Right atrium auricular region (tissue), 2 donors: Measurements from ENCODE around the gene KDELR3. TPM values are rescaled to one million over a fixed set of nuclear protein-coding genes. Genes with fewer than 3 reads are reported as not detected.

Experiments
- DNase-seq: peaks from one replicate; pipeline ENCODE4 v3.0.0-alpha.2; 2019; ENCODE audit warnings: low spot score
- H3K27ac ChIP-seq, 2 donors: fragments of 200-600 bp; sonication (generic); 1 replicate in 1 of 2; 2 replicates in 1 of 2; pipeline ENCODE4 v1.5.1; 2016 to 2019
- H3K27me3 ChIP-seq, 2 donors: fragments of 200-600 bp; sonication (generic); one replicate each; pipeline versions ENCODE4 v1.5.1 to v1.6.0; 2017 to 2019
- H3K36me3 ChIP-seq: fragments of 200-600 bp; sonication (generic); one replicate; pipeline ENCODE4 v1.5.1; 2016
- H3K4me1 ChIP-seq, 2 donors: fragments of 200-600 bp; sonication (generic); one replicate each; pipeline versions ENCODE4 v1.5.1 to v1.6.0; 2017 to 2019
- H3K4me3 ChIP-seq, 2 donors: fragments of 200-600 bp; sonication (generic); 1 replicate in 1 of 2; 2 replicates in 1 of 2; pipeline ENCODE4 v1.5.1; 2017 to 2019; ENCODE audit warnings: mild to moderate bottlenecking in 1 of 2, moderate library complexity in 1 of 2
- H3K9me3 ChIP-seq, 2 donors: fragments of 200-600 bp; sonication (generic); one replicate each; pipeline ENCODE4 v1.5.1; 2019
- CTCF ChIP-seq, 2 donors: fragments of 200-600 bp; sonication (generic); IDR thresholded peaks; one replicate each; pipeline ENCODE4 v1.5.1; 2019; ENCODE audit warnings: antibody characterized with exemption in 2 of 2
- total RNA-seq, 2 donors: library from RNA; depleted of rRNA; stranded (reverse); fragments of >200 nt; gene quantifications; one replicate each; pipeline ENCODE4 v1.1.0, GENCODE V29; 2016

Gene KDELR3
- total RNA-seq, 2 donors from 2014 or later, result 8.0 to 9.2 TPM

DNA sequence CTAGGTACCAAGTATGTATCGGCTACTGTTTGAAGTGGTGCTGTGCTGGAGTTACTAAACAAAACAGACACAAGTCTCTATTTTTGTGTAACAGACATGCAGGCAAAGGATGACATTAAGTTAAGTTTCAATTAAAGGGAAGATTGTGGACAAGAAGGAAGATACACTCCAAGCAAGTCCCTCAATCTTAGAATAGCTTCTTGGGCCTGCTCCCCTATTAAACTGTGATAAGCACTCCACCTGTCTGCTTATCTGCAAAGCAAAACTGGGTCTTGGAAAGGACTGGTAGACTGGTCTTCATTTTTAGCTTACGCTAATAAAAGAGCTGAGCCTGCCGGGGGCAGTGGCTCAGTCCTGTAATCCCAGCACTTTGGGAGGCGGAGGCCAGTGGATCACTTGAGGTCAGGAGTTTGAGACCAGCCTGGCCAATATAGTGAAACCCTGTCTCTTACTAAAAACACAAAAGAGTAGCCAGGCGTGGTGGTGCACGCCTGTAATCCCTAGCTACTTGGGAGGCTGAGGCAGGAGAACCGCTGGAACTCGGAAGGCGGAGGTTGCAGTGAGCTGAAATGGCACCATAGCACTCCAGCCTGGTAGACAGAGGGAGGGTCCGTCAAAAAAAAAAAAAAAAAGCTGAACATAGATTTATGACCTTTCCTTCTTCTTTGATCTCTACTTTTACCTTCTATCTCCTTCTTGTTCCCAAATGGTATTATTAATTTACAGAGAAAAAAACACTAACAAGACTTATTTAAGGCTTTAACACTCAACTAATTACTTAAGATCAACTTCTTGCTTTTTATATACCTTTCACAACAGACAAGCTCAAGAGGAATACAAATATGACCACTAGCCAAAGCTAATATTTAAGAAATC lies 34.1 kb downstream of the KDELR3 start:
- Histone ChIP-seq H3K36me3 (peaks cover 48% of the 10 kb centered on the region), H3K27ac (peak overlapping the region in 1 of 2 donors; percentile 100), H3K27me3 (no peaks in the 10 kb centered on the region), H3K4me3 (no peak overlapping the region), H3K9me3 (no peaks in the 10 kb centered on the region), H3K4me1 (peaks cover 0 to 39% of the 10 kb centered on the region in 2 donors)
- no peak for TF ChIP-seq CTCF (IDR thresholded peaks at IDR 0.05)
- DNase-seq, result no peak

DNA sequence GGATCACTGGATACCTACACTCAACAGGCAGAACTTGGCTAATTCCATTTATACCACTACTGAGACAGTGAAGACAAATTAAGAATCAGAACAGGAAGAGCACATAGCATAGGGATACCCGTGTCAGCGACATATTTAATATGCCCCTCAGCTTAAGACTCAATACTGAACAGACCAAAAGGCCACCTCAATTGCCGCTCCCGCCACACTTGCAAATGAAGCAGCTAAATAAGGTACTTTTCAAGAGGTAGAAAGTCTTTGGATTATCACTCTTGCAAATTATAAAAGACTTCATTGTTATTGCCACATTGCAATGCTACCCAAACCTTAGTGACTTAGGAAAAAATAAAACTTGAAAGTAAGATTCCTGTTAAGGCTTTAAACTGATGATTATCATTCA lies 35.1 kb downstream of the KDELR3 start:
- H3K9me3 ChIP-seq, result no peaks in the 10 kb centered on the region
- peak overlapping the region in 1 of 2 donors; percentile 100 for H3K27ac ChIP-seq
- H3K27me3 ChIP-seq, result no peaks in the 10 kb centered on the region
- DNase-seq, result no peak
- H3K4me1 ChIP-seq, result peaks cover 0 to 41% of the 10 kb centered on the region in 2 donors
- H3K36me3 ChIP-seq, result peaks cover 38% of the 10 kb centered on the region
- no peak for TF ChIP-seq CTCF (IDR thresholded peaks at IDR 0.05)
- H3K4me3 ChIP-seq, result peak overlapping the region in 1 of 2 donors; percentile 93

DNA sequence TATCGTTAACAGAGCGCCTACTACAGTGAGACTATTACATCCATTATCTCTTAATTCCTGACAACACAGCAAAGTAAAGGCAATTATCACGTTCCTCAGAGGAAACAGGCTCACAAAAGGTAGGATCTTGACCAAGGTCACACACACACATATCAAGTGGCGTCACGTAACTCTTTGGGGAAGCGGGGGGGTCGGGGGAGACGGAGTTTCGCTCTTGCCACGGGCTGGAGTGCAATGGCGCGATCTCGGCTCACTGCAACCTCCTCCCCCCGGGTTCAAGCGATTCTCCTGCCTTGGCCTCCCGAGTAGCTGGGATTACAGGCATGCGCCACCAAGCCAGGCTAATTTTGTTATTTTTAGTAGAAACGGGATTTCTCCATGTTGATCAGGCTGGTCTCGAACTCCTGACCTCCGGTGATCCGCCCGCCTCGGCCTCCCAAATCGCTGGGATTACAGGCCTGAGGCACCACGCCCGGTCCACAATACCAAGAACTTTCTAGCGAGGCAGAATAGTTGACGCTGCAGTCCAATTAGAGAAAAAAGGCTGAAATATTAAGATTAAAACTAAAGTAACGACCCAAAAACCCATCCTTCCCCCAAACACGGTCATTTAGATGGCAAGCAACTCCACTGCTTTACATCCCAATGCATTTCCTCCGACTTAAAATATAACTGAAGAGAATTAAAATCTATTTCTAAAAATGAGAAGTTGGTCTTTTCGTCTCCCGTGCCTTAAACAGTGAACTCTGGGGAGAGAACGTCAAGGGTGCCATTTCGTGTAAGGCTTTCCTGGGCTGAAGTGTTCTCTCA lies 37.0 kb downstream of the KDELR3 start:
- Histone ChIP-seq H3K27me3 (no peaks in the 10 kb centered on the region), H3K4me1 (peaks cover 0 to 41% of the 10 kb centered on the region in 2 donors), H3K36me3 (peaks cover 19% of the 10 kb centered on the region), H3K4me3 (peak overlapping the region; percentile 84 to 93), H3K27ac (peak overlapping the region; percentile 100), H3K9me3 (no peaks in the 10 kb centered on the region)
- no peak for TF ChIP-seq CTCF (IDR thresholded peaks at IDR 0.05)
- no peak for DNase-seq

DNA sequence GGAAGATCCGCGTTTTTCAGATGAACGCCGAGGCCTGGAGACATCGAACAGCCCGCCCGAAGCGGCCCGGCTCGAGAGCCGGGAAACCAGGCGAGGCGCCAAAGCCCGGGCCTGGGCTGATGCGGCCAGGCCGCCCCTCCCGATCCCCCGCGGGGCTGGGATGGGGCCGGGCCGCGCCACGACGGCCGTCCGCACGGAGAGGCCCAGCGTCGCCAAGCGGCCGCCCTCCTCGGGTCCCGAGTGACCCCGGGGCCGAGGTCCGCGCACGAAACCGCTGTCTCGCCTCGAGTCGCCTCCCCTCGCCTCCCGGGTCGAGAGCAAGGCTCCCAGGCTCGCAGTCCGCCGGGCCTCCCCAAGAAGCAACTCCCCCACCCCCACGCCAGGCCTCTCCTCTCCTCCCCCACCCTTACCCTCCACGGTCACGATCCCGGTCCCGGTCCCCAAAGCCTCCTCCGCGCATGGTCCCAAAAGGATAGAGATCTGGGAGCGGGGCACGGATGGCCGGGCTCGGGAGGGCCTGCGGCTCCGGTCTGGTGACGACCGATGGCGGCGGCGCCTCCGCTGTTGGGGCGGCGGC lies 37.7 kb downstream of the KDELR3 start:
- Histone ChIP-seq H3K4me1 (peaks cover 0 to 41% of the 10 kb centered on the region in 2 donors), H3K36me3 (peaks cover 13% of the 10 kb centered on the region), H3K4me3 (peak overlapping the region; percentile 84 to 93), H3K27me3 (no peaks in the 10 kb centered on the region), H3K27ac (peak overlapping the region; percentile 100), H3K9me3 (no peaks in the 10 kb centered on the region)
- TF ChIP-seq CTCF (IDR thresholded peaks at IDR 0.05), result no peak
- peak; percentile 67 for DNase-seq

GRCh38 chr22:38506118-38506962 lies 38.4 kb downstream of the KDELR3 start, which contains the start of gene DDX17:
TSS of gene DDX17 (minus strand) at chr22:38506311.
- Histone ChIP-seq H3K4me3 (peak within 1 kb of the TSS; percentile 84 to 93), H3K27me3 (no peaks in the 10 kb centered on the region), H3K36me3 (peaks cover 6% of the 10 kb centered on the region), H3K27ac (peak within 1 kb of the TSS; percentile 100), H3K9me3 (no peaks in the 10 kb centered on the region), H3K4me1 (peaks cover 0 to 36% of the 10 kb centered on the region in 2 donors)
- TF ChIP-seq CTCF (IDR thresholded peaks at IDR 0.05), result no peak
- DNase-seq, result peak; percentile 98
